K562 (cell line): Measurements from ENCODE around the gene MRPL55. TPM values are rescaled to one million over a fixed set of nuclear protein-coding genes. Genes with fewer than 3 reads are reported as not detected.

Experiments used
- CBX3 ChIP-seq, 2 experiments: IDR thresholded peaks; 1 replicate in 1 of 2; 2 replicates in 1 of 2; pipeline ENCODE4 v1.6.1; 2012; ENCODE audit warnings: inconsistent platforms in 2 of 2, low read length in 2 of 2, borderline replicate concordance in 1 of 2, control low read depth in 1 of 2
- CHD7 ChIP-seq: fragments of 200-600 bp; sonication (generic); IDR thresholded peaks from one replicate; pipeline ENCODE4 v1.6.1; 2012; ENCODE audit warnings: mild to moderate bottlenecking, low read depth, low read length, inconsistent platforms
- FOXO4 ChIP-seq: fragments of 450-650 bp; formaldehyde crosslinking; IDR thresholded peaks from 2 replicates; pipeline ENCODE4 v1.4.0; 2020; ENCODE audit warnings: mild to moderate bottlenecking, moderate library complexity
- HNRNPUL1 ChIP-seq: fragments of 200-400 bp; formaldehyde crosslinking; IDR thresholded peaks from 2 replicates; pipeline ENCODE4 v1.6.1; 2017; ENCODE audit warnings: low read length
- MAFK ChIP-seq: IDR thresholded peaks from 2 replicates; pipeline ENCODE4 v1.6.1; 2011; ENCODE audit warnings: low read length, improper control_type of control experiment
- ZBTB34 ChIP-seq: fragments of 250-450 bp; sonication (Bioruptor Pico); IDR thresholded peaks from 2 replicates; pipeline ENCODE4 v1.8.0; 2021; ENCODE audit warnings: mild to moderate bottlenecking, moderate library complexity
- ZNF146 ChIP-seq: IDR thresholded peaks from one replicate; pipeline ENCODE4 v1.6.1; 2018; ENCODE audit warnings: missing compliant biosample characterization; ENCODE audit not compliant: unreplicated experiment
- ZNF512 ChIP-seq: IDR thresholded peaks from 2 replicates; pipeline ENCODE4 v1.6.1; 2016; ENCODE audit warnings: missing genetic modification characterization, missing compliant biosample characterization
- ZSCAN29 ChIP-seq: fragments of 450-650 bp; IDR thresholded peaks from 2 replicates; pipeline ENCODE4 v1.6.1; 2017
- polyA plus RNA-seq, 8 experiments: library from polyadenylated mRNA; depleted of rRNA in 4 of 8; stranded (reverse) in 5 of 8; unstranded in 3 of 8; fragments of >200 nt; fragmentation: Nextera tagmentation in 2 of 8; fragmentation: Illumina TruSeq in 1 of 8; extraction: Ambion mirVana in 2 of 8; extraction: Trizol in 1 of 8; gene quantifications; 2 replicates each; pipeline versions ENCODE4 v1.2.1 to v1.2.3, GENCODE V29; 2011 to 2014; ENCODE audit warnings: inconsistent platforms in 1 of 8, missing spikeins in 1 of 8
- total RNA-seq, 7 experiments: library from RNA; depleted of rRNA in 6 of 7; stranded (reverse); fragments of >200 nt in 6 of 7; fragmentation: Illumina TruSeq in 2 of 7; extraction: Trizol in 2 of 7; gene quantifications; 2 replicates each; pipeline versions ENCODE4 v1.2.1 to v1.2.3, GENCODE V29; 2011 to 2021; ENCODE audit warnings: low replicate concordance in 1 of 7

Gene MRPL55
- total and polyA plus RNA-seq, 9 of the 15 experiments (the other 6 are each of a cell fraction or from before 2014, with no cell fraction given) = 34.9 to 228 (median 81.0) TPM

- TF ChIP-seq ZNF512 (tag) (no peak), MAFK (peak; percentile 33; the same call in 1 of the 2 replicates), HNRNPUL1 (no peak), ZNF146 (no peak), FOXO4 (CRISPR knock-in tag) (no peak), ZSCAN29 (0 out of 2 replicates have a peak, but pooled peaks have one; percentile 48), ZBTB34 (CRISPR knock-in tag) (no peak), CHD7 (no peak), CBX3 (IDR thresholded peaks at IDR 0.05; ENCODE audit: borderline replicate concordance in 1 of 2, low read length in 2 of 2) (peak in 1 of 2 experiments; percentile 58; a peak in 1 of 3 replicates)
Measured at GRCh38 chr1:228109073-228109961, at the start of gene MRPL55 (continued).
